NT2/D1 (cell line): Measurements from ENCODE around the gene OR2T4.

ENCODE experiments used
- DNase-seq: peaks from one replicate; pipeline ENCODE4 v3.0.0-alpha.2; 2011; ENCODE audit warnings: low read depth, low spot score
- H3K27me3 ChIP-seq: 2 replicates; pipeline ENCODE4 v1.6.0; 2011; ENCODE audit warnings: mild to moderate bottlenecking; ENCODE audit not compliant: insufficient read length, insufficient read depth
- H3K36me3 ChIP-seq: 2 replicates; pipeline ENCODE4 v1.6.1; 2011; ENCODE audit warnings: mild to moderate bottlenecking, low read length, mixed read lengths; ENCODE audit not compliant: insufficient read depth, insufficient read length
- H3K4me1 ChIP-seq: 2 replicates; pipeline ENCODE4 v1.5.1; 2011; ENCODE audit not compliant: insufficient read depth, insufficient read length
- H3K4me3 ChIP-seq: 2 replicates; pipeline ENCODE4 v1.5.1; 2011; ENCODE audit warnings: low read depth; ENCODE audit not compliant: insufficient read length
- H3K9ac ChIP-seq: 2 replicates; pipeline ENCODE4 v1.6.0; 2011; ENCODE audit warnings: low read depth; ENCODE audit not compliant: insufficient read length
- H3K9me3 ChIP-seq: 2 replicates; pipeline ENCODE4 v1.5.1; 2011; ENCODE audit warnings: mild to moderate bottlenecking, low read length; ENCODE audit not compliant: insufficient read depth
- SUZ12 ChIP-seq: IDR thresholded peaks from 2 replicates; pipeline ENCODE4 v1.6.1; 2011; ENCODE audit not compliant: insufficient read length, insufficient read depth; ENCODE audit errors: extremely low read depth
- YY1 ChIP-seq: IDR thresholded peaks from 2 replicates; pipeline ENCODE4 v1.6.1; 2011; ENCODE audit not compliant: insufficient read length, insufficient read depth
- ZNF274 ChIP-seq: IDR thresholded peaks from 2 replicates; pipeline ENCODE4 v1.6.1; 2011; ENCODE audit warnings: mild to moderate bottlenecking, low read depth, low read length

The OR2T4 gene

DNA sequence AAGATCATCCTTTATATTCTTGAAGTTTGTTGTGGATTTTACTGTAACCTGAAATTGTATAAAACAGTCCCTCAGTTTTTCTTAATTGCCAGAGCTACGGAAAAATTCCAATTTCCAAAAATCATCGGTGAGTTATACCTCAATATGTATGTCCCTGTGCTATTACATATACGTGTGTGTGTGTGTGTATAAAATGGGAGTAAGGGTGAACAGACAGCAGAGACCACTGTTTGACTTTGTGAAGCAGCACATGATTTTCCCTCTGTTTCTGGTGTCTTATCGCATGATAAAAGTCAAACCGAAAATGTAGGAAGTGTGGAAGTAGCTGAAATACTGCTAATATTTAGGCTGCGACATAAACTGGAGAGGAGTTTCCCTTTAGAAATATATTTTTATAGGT is 42.6 kb downstream of the OR2T4 start:
- peak; percentile 54 for DNase-seq
- H3K9me3 ChIP-seq, result no peaks in the 10 kb centered on the region; the same call in 1 of the 2 replicates
- H3K4me1 ChIP-seq, result no peaks in the 10 kb centered on the region
- no peak overlapping the region for H3K4me3 ChIP-seq
- no peaks in the 10 kb centered on the region for H3K36me3 ChIP-seq
- TF ChIP-seq SUZ12 (no peak), ZNF274 (no peak), YY1 (no peak)
- H3K9ac ChIP-seq, result no peak overlapping the region
- no peaks in the 10 kb centered on the region for H3K27me3 ChIP-seq

DNA sequence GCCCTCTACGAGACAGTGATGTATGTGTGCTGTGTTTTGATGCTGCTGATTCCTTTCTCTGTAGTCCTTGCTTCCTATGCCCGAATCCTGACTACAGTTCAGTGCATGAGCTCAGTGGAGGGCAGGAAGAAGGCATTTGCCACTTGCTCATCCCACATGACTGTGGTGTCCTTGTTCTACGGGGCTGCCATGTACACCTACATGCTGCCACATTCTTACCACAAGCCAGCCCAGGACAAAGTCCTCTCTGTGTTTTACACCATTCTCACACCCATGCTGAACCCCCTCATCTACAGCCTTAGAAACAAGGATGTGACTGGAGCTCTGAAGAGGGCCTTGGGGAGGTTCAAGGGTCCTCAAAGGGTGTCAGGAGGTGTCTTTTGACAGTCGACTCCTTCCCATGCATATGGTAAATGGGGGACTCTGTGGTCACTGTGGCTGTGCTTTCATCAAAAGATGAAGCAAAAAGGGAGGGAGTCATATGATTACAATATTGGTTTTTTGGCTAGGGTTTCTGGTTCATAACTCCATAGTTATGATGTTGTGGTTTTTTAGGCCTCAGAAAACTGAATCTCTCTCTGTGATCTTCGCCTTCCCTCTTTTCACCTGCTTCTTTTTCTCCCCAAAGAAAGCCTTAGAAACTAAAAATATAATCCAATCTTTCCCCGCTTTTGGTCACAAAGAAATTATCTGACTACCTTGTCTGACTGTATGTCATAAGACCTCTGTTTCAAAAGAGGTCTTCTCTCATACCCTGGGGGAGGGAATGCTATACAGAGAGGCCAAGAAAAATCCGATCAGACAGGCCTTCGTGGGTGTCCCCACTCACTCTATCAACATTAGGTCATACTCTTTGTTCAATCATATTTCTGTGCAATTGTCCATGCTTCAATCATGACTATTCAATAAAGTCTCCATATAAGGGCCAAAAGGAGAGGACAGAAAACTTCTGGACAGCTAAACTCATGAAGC is 45.5 kb downstream of the OR2T4 start:
- H3K9me3 ChIP-seq, result no peaks in the 10 kb centered on the region; the same call in 1 of the 2 replicates

More for the DNA sequence above, 45.5 kb downstream of the OR2T4 start:
- TF ChIP-seq YY1, result no peak
- TF ChIP-seq SUZ12, result no peak
- no peak for TF ChIP-seq ZNF274
- Histone ChIP-seq H3K4me1 (no peaks in the 10 kb centered on the region), H3K9ac (no peak overlapping the region), H3K27me3 (no peaks in the 10 kb centered on the region), H3K4me3 (no peak overlapping the region), H3K36me3 (no peaks in the 10 kb centered on the region)
- DNase-seq, result no peak
